ENCODE measurements around the gene ERVW-1. TPM values are rescaled to one million over a fixed set of nuclear protein-coding genes. Genes with fewer than 3 reads are reported as not detected.
A peak's percentile ranks its signal among the peaks of the same experiment; 100 is the strongest.

Gene ERVW-1
- total and polyA plus RNA-seq, 10 donors, result not detected

DNA sequence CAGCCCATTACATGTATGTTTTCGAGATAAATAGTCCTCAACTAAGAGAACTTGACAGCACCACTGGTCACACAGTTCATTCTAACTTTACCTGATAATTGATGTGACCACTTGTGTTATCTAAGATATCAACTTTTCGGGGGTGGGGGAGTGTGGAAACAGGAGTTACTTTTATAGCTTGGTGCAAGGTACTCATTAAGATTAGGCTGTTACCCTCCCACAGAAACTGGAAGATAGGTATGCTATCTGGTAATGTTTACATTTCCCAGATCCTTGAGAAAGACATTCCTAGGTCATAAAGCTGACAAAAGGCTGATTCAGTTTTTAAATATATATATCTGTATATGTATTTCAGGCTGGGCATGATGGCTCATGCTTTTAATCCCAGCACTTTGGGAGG, 11.1 kb downstream of the ERVW-1 start:
- H3K9me3 ChIP-seq, result peaks cover 0 to 5% (median 1%) of the 10 kb centered on the region in 8 donors
- WGBS, 5 donors, result 84 to 97% (median 94%) methylated on average over 2 of the region's 2 CpGs
- no peaks in the 10 kb centered on the region for H3K27me3 ChIP-seq (replicated peaks in 1 of 7)
- no peak overlapping the region for H3K27ac ChIP-seq
- TF ChIP-seq, protein P1, sequence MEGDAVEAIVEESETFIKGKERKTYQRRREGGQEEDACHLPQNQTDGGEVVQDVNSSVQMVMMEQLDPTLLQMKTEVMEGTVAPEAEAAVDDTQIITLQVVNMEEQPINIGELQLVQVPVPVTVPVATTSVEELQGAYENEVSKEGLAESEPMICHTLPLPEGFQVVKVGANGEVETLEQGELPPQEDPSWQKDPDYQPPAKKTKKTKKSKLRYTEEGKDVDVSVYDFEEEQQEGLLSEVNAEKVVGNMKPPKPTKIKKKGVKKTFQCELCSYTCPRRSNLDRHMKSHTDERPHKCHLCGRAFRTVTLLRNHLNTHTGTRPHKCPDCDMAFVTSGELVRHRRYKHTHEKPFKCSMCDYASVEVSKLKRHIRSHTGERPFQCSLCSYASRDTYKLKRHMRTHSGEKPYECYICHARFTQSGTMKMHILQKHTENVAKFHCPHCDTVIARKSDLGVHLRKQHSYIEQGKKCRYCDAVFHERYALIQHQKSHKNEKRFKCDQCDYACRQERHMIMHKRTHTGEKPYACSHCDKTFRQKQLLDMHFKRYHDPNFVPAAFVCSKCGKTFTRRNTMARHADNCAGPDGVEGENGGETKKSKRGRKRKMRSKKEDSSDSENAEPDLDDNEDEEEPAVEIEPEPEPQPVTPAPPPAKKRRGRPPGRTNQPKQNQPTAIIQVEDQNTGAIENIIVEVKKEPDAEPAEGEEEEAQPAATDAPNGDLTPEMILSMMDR (IDR thresholded peaks at IDR 0.05 in 8 of 11, conservative IDR thresholded peaks at IDR 0.05 in 3 of 11), result no peak
- TF ChIP-seq POLR2AphosphoS5 (IDR thresholded peaks at IDR 0.05) (no peak), POLR2A (IDR thresholded peaks at IDR 0.05) (no peak)
- intact Hi-C loops (cut with DNase I; ENCODE audit: low total_unique reads), result no loop called here
- H3K36me3 ChIP-seq, result peaks cover 0 to 68% (median 6%) of the 10 kb centered on the region in 6 donors
- no peak for DNase-seq
- H3K4me1 ChIP-seq, result no peaks in the 10 kb centered on the region
- H3K4me3 ChIP-seq, result no peak overlapping the region

DNA sequence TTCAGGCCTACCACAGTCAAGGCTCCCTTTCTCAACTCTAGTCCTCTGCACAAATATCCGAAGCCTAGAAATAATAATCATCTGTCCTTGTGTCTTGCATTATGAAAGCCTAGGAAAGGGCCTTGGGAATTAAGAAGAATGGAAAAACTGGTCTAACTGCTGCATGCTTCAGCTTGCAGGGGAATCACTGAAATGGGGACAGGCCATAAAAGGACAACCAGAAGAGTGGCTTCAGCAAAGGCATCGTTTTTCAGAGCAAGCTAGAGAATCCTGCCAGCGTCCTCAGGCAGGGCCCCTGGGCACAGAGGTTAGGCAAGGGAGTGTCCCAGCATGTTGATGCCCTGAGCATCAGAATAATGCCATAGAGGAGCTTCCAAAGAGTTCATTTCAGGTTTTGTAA, 13.2 kb downstream of the ERVW-1 start:
- Histone ChIP-seq H3K36me3 (peaks cover 0 to 51% (median 6%) of the 10 kb centered on the region in 6 donors), H3K4me3 (no peak overlapping the region), H3K27me3 (replicated peaks in 1 of 7) (no peaks in the 10 kb centered on the region), H3K4me1 (no peaks in the 10 kb centered on the region), H3K9me3 (peaks cover 0 to 5% (median 1%) of the 10 kb centered on the region in 8 donors), H3K27ac (no peak overlapping the region)
- TF ChIP-seq, protein P1 (IDR thresholded peaks at IDR 0.05 in 8 of 11, conservative IDR thresholded peaks at IDR 0.05 in 3 of 11), result no peak
- no peak for TF ChIP-seq POLR2A (IDR thresholded peaks at IDR 0.05)
- TF ChIP-seq POLR2AphosphoS5 (IDR thresholded peaks at IDR 0.05), result no peak
- DNase-seq, result no peak
- 82 to 91% (median 85%) methylated on average over 3 of the region's 3 CpGs for WGBS, 5 donors
- intact Hi-C loops (cut with DNase I; ENCODE audit: low total_unique reads), result no loop called here

DNA sequence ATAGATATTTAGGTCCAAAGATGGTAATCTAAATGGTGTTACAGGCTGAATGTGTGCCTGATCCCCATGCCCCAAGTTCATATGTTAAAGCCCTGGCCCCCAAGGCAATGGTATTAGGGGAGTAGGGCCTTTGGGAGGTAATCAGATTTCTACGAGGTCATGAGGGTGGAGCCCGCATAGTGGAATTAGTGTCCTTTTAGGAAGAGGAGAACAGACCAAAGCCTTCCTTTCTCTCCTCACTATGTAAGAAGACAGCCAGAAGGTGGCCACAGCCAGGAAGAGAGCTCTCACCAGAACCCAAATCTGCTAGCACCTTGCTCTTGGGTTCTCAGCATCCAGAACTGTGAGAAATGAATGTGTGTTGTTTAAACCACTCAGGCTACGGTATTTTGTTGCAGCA, 15.2 kb downstream of the ERVW-1 start:
- 89 to 99% (median 96%) methylated on average over 3 of the region's 3 CpGs for WGBS, 5 donors
- Histone ChIP-seq H3K4me1 (no peaks in the 10 kb centered on the region), H3K27me3 (replicated peaks in 1 of 7) (no peaks in the 10 kb centered on the region), H3K36me3 (peaks cover 0 to 57% (median 13%) of the 10 kb centered on the region in 6 donors), H3K9me3 (no peaks in the 10 kb centered on the region), H3K4me3 (no peak overlapping the region), H3K27ac (no peak overlapping the region)
- no peak for DNase-seq
- TF ChIP-seq POLR2AphosphoS5 (IDR thresholded peaks at IDR 0.05) (no peak), POLR2A (IDR thresholded peaks at IDR 0.05) (no peak)
- TF ChIP-seq, protein P1 (IDR thresholded peaks at IDR 0.05 in 8 of 11, conservative IDR thresholded peaks at IDR 0.05 in 3 of 11), result no peak
- intact Hi-C loops (cut with DNase I; ENCODE audit: low total_unique reads), result no loop called here

DNA sequence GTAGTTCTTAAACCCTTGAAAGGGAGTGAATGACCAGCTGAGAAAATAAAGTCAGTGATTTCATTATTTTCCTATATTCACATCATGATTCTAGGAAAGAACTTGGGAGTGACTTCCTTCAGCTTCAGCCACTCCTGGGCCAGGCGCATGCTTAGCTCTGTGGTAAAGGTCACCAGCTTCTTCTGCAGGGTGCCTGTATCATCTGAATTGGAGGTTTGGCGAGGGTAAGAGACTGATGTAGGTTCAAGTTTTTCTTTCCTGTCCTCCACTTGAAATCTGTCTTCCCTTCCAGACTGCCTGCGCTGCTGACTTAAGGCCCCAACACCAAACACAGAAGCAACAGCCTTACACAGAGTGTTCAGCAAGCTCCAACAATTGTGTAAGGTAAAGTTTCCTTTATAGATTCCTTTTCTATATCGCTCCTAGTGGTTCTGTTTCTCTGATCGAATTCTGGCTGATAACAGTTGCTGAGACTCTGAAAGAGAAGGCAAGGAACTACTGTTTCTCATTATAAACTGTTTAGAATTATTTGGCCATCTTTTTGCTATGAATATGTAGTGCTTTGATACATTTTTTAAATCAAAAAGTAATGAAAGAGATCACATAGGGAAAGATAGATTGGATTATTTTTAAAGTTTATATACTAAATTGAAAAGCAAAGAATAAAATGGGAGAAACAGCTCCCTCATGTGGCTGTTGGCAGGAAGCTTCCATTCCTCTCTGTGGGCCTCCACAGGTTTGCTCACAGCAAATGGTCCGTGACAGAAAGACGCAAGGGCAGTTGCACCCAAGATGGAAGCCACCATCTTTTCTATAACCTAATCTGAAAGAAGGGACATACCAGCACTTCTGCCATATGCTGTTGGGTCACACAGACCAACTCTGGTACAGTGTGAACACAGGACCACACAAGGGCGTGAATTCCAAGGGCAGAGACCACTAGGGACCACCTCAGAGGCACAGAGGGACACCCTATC, 16.4 kb downstream of the ERVW-1 start:
- Histone ChIP-seq H3K27me3 (replicated peaks in 1 of 7) (no peaks in the 10 kb centered on the region), H3K36me3 (peaks cover 0 to 60% (median 23%) of the 10 kb centered on the region in 6 donors), H3K4me1 (no peaks in the 10 kb centered on the region), H3K27ac (no peak overlapping the region), H3K4me3 (no peak overlapping the region), H3K9me3 (no peaks in the 10 kb centered on the region)
- TF ChIP-seq POLR2A (IDR thresholded peaks at IDR 0.05), result no peak
- TF ChIP-seq, protein P1 (IDR thresholded peaks at IDR 0.05 in 8 of 11, conservative IDR thresholded peaks at IDR 0.05 in 3 of 11), result peak in 10 of 11 experiments; percentile 16 to 73 (median 55)
- DNase-seq, result no peak
- 71 to 78% (median 74%) methylated on average over 8 of the region's 8 CpGs for WGBS, 5 donors
- intact Hi-C loops (cut with DNase I; ENCODE audit: low total_unique reads), result no loop called here
